AG04450 (cell line): ENCODE measurements around the gene DSC2. TPM values are rescaled to one million over a fixed set of nuclear protein-coding genes. Genes with fewer than 3 reads are reported as not detected.

Experiments
- CTCF ChIA-PET: fragments of 300-600, 350-600 bp; formaldehyde crosslinking; extraction: SDS; loops from one replicate; lab custom pipeline; 2022; ENCODE audit warnings: antibody characterized with exemption, inconsistent platforms; lab: Charles Lee
- POLR2A ChIA-PET: fragments of 350-600 bp; formaldehyde crosslinking; extraction: SDS; loops from one replicate; lab custom pipeline; 2021; ENCODE audit warnings: antibody characterized with exemption, inconsistent platforms; lab: Yijun Ruan, JAX
- DNase-seq: peaks from one replicate; pipeline ENCODE4 v3.0.0-alpha.2; 2011; ENCODE audit warnings: low read depth, low spot score
- H3K27ac ChIP-seq: one replicate; pipeline ENCODE4 v1.5.1; 2012; ENCODE audit warnings: low read depth, low read length, control low read depth
- H3K27me3 ChIP-seq: one replicate; pipeline ENCODE4 v1.6.0; 2012; ENCODE audit warnings: low read length; ENCODE audit not compliant: control insufficient read depth, insufficient read depth
- H3K4me3 ChIP-seq: 2 replicates; pipeline ENCODE4 v1.5.1; 2011; ENCODE audit warnings: mild to moderate bottlenecking, low read depth, low read length, control low read depth
- H3K9me3 ChIP-seq: 2 replicates; pipeline ENCODE4 v1.5.1; 2012; ENCODE audit warnings: low read length; ENCODE audit not compliant: control insufficient read depth, insufficient read depth
- polyA plus RNA-seq: library from polyadenylated mRNA; depleted of rRNA; stranded (reverse); fragments of >200 nt; gene quantifications from 2 replicates; pipeline ENCODE4 v1.2.3, GENCODE V29; 2011; rRNA removed
- TF ChIP-seq, protein P1 (sequence below): IDR thresholded peaks from 2 replicates; pipeline ENCODE4 v1.5.1; 2011; ENCODE audit warnings: low read depth, low read length, control low read depth, inconsistent platforms

Gene DSC2
- polyA plus RNA-seq, 1 experiment = not detected

DNA sequence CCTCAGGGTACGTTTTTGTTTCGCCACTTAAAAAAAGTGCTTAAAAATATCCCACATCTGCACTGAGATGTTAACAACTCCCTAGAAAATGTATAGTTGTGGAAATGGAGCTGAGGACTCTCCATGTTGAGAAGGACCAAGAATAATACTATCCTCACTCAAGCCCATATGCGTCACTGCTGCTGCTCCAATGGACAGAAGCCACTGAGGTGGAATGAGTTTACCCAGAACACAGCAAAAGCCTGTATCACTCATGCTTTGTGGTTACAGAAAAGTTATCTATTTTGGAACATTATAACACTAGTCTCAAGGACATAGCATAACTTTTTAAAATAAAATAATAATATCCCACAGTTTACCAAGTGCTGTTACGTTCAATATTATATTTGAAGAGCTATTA is 91.6 kb downstream of the DSC2 start:
- ChIA-PET CTCF (no interaction called here), POLR2A (no interaction called here)
- H3K27ac ChIP-seq = no peak overlapping the region
- no peaks in the 10 kb centered on the region for H3K27me3 ChIP-seq
- TF ChIP-seq, protein P1, sequence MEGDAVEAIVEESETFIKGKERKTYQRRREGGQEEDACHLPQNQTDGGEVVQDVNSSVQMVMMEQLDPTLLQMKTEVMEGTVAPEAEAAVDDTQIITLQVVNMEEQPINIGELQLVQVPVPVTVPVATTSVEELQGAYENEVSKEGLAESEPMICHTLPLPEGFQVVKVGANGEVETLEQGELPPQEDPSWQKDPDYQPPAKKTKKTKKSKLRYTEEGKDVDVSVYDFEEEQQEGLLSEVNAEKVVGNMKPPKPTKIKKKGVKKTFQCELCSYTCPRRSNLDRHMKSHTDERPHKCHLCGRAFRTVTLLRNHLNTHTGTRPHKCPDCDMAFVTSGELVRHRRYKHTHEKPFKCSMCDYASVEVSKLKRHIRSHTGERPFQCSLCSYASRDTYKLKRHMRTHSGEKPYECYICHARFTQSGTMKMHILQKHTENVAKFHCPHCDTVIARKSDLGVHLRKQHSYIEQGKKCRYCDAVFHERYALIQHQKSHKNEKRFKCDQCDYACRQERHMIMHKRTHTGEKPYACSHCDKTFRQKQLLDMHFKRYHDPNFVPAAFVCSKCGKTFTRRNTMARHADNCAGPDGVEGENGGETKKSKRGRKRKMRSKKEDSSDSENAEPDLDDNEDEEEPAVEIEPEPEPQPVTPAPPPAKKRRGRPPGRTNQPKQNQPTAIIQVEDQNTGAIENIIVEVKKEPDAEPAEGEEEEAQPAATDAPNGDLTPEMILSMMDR = no peak
- 0 out of 2 replicates have a peak, but pooled peaks cover 3% of the 10 kb centered on the region for H3K9me3 ChIP-seq
- no peak for DNase-seq
- no peak overlapping the region for H3K4me3 ChIP-seq

Other genes starting within 250 kb of the DSC2 start
- 0.02 TPM in 2 replicates for gene DSC3, start 59.7 kb downstream of the DSC2 start, polyA plus RNA-seq
- not detected in 2 replicates for gene DSC1, start 60.4 kb upstream of the DSC2 start, polyA plus RNA-seq
- gene DSG1, start 215.7 kb upstream of the DSC2 start, polyA plus RNA-seq = not detected in 2 replicates